A673 (cell line): ENCODE data around the gene GNG3.

Experiments
- CTCF ChIP-seq: fragments of 300-800, 200-600 bp; sonication (generic); conservative IDR thresholded peaks from 2 replicates; pipeline ENCODE4 v1.5.1; 2017; ENCODE audit warnings: low read depth, mild to moderate bottlenecking, antibody characterized with exemption, low read length, moderate library complexity, mixed read lengths
- EZH2 ChIP-seq: fragments of 200-600 bp; sonication (generic); IDR thresholded peaks from 2 replicates; pipeline ENCODE4 v1.6.1; 2017; ENCODE audit warnings: borderline replicate concordance, low read depth, mild to moderate bottlenecking, mixed read lengths, antibody characterized with exemption, low read length; ENCODE audit not compliant: poor library complexity, severe bottlenecking

GRCh38 chr11:62678433-62678769 lies 29.1 kb upstream of the GNG3 start:
- TF ChIP-seq CTCF (no peak), EZH2 (no peak)
